ENCODE data around the gene NAA16. TPM values are rescaled to one million over a fixed set of nuclear protein-coding genes. Genes with fewer than 3 reads are reported as not detected.

Gene NAA16
- 12.2 TPM for polyA plus RNA-seq (2012; ENCODE audit: insufficient read depth, insufficient read length, low read depth)

GRCh38 chr13:41310963-41311405, at the start of gene NAA16:
Gene NAA16, plus strand, starts transcription at chr13:41311267. Its CDS starts 262 bp downstream, at chr13:41311529.
- H3K9me3 ChIP-seq, result no peaks in the 10 kb centered on the region
- H3K27me3 ChIP-seq, result no peaks in the 10 kb centered on the region
- peak within 1 kb of the TSS; percentile 100 for H3K4me3 ChIP-seq (ENCODE audit: low read depth, low read length)
- peaks cover 4% of the 10 kb centered on the region; the same call in 1 of the 2 replicates for H3K4me1 ChIP-seq
- H3K36me3 ChIP-seq, result 0 out of 2 replicates have a peak, but pooled peaks cover 3% of the 10 kb centered on the region
- DNase-seq, result peak; percentile 97
- TF ChIP-seq, protein P1, sequence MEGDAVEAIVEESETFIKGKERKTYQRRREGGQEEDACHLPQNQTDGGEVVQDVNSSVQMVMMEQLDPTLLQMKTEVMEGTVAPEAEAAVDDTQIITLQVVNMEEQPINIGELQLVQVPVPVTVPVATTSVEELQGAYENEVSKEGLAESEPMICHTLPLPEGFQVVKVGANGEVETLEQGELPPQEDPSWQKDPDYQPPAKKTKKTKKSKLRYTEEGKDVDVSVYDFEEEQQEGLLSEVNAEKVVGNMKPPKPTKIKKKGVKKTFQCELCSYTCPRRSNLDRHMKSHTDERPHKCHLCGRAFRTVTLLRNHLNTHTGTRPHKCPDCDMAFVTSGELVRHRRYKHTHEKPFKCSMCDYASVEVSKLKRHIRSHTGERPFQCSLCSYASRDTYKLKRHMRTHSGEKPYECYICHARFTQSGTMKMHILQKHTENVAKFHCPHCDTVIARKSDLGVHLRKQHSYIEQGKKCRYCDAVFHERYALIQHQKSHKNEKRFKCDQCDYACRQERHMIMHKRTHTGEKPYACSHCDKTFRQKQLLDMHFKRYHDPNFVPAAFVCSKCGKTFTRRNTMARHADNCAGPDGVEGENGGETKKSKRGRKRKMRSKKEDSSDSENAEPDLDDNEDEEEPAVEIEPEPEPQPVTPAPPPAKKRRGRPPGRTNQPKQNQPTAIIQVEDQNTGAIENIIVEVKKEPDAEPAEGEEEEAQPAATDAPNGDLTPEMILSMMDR (IDR thresholded peaks at IDR 0.05; ENCODE audit: low read depth, low read length), result no peak

DNA sequence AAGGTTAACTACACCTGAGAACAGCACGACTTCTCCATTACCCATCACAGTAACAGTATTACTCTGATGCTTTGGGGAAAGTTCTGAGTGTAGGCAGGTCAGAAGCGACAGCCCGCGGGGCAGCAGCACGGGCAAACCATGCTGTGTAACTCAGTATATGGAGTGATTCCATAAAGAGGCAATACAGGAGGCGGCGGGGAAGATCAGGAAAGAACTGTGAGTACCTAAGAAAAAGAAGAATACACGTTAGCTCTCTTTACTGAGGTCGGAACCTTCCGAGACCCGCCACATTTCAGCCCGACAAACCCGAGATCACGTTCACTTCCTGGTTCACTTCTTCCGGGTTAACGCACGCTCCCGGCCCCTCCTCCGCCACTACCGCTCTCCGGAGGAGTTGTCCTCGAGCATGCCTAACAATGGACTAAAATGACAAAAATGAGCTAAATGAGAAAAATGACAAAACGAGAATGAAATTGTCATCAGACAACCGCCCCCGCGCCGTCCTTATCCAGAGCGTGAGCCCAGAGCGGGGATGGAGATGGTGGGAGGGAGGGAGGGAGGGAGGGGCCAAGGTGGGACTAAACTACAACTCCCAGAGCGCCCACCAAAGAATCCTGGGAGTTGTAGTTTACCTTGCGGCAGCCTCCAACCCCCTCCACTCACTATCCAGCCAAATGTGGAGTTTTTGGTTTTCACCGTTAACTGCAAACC, 47.7 kb upstream of the NAA16 start, which contains the start of gene MTRF1:
Gene MTRF1 (minus strand): TSS at position 316 of the 711 bp plus-strand sequence. CDS start 2,669 bp downstream, outside the sequence.
- no peaks in the 10 kb centered on the region; the same call in none of the 2 replicates for H3K36me3 ChIP-seq
- H3K9me3 ChIP-seq, result no peaks in the 10 kb centered on the region; the same call in 1 of the 2 replicates
- no peaks in the 10 kb centered on the region; the same call in 1 of the 2 replicates for H3K4me1 ChIP-seq
- TF ChIP-seq, protein P1 (IDR thresholded peaks at IDR 0.05; ENCODE audit: low read depth, low read length), result no peak
- DNase-seq, result peak; percentile 81
- H3K4me3 ChIP-seq (ENCODE audit: low read depth, low read length), result peak within 1 kb of the TSS; percentile 97
- H3K27me3 ChIP-seq, result no peaks in the 10 kb centered on the region

DNA sequence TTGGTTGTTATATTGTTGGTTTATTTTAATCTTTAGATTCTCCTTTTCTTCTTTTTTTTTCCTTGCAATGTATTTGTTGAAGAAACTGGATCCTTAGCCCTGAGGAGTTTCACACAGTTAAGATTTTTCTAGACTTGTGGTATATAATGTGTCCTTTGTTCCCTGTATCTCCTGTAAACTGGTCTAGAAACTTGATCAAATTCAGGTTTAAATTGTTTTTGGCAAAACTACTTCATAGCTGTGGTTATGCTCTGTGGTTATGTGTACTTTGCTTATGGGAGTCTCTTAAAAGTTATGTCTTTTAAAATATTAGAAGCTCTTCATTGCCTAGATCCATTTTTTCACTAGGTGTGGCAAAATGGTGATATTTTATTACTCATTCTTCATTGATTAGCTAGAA, 44.0 kb upstream of the NAA16 start:
- no peaks in the 10 kb centered on the region for H3K36me3 ChIP-seq
- H3K9me3 ChIP-seq, result no peaks in the 10 kb centered on the region; the same call in 1 of the 2 replicates
- TF ChIP-seq, protein P1 (IDR thresholded peaks at IDR 0.05; ENCODE audit: low read depth, low read length), result no peak
- no peak overlapping the region for H3K4me3 ChIP-seq (ENCODE audit: low read depth, low read length)
- DNase-seq, result no peak
- H3K4me1 ChIP-seq, result no peaks in the 10 kb centered on the region; the same call in 1 of the 2 replicates
- H3K27me3 ChIP-seq, result no peaks in the 10 kb centered on the region

GRCh38 chr13:41268764-41269163, 42.3 kb upstream of the NAA16 start:
- no peaks in the 10 kb centered on the region for H3K4me1 ChIP-seq
- no peaks in the 10 kb centered on the region for H3K27me3 ChIP-seq
- no peaks in the 10 kb centered on the region; the same call in 1 of the 2 replicates for H3K9me3 ChIP-seq
- H3K36me3 ChIP-seq, result no peaks in the 10 kb centered on the region
- H3K4me3 ChIP-seq (ENCODE audit: low read depth, low read length), result no peak overlapping the region
- TF ChIP-seq, protein P1 (IDR thresholded peaks at IDR 0.05; ENCODE audit: low read depth, low read length), result no peak
- peak; percentile 8 for DNase-seq

- no peak for DNase-seq
- TF ChIP-seq, protein P1 (IDR thresholded peaks at IDR 0.05; ENCODE audit: low read depth, low read length), result no peak
- no peaks in the 10 kb centered on the region for H3K4me1 ChIP-seq
These were observed 39.4 kb upstream of the NAA16 start for GRCh38 chr13:41271456-41272285.

More at GRCh38 chr13:41271456-41272285, 39.4 kb upstream of the NAA16 start:
- H3K36me3 ChIP-seq, result no peaks in the 10 kb centered on the region
- H3K9me3 ChIP-seq, result no peaks in the 10 kb centered on the region; the same call in 1 of the 2 replicates
- H3K4me3 ChIP-seq (ENCODE audit: low read depth, low read length), result no peak overlapping the region
- no peaks in the 10 kb centered on the region for H3K27me3 ChIP-seq
